Measurements from ENCODE around the gene FRMD1. TPM values are rescaled to one million over a fixed set of nuclear protein-coding genes. Genes with fewer than 3 reads are reported as not detected.

The FRMD1 gene
- total RNA-seq, 4 donors from 2014 or later: 0.13 TPM; not detected in 3

DNA sequence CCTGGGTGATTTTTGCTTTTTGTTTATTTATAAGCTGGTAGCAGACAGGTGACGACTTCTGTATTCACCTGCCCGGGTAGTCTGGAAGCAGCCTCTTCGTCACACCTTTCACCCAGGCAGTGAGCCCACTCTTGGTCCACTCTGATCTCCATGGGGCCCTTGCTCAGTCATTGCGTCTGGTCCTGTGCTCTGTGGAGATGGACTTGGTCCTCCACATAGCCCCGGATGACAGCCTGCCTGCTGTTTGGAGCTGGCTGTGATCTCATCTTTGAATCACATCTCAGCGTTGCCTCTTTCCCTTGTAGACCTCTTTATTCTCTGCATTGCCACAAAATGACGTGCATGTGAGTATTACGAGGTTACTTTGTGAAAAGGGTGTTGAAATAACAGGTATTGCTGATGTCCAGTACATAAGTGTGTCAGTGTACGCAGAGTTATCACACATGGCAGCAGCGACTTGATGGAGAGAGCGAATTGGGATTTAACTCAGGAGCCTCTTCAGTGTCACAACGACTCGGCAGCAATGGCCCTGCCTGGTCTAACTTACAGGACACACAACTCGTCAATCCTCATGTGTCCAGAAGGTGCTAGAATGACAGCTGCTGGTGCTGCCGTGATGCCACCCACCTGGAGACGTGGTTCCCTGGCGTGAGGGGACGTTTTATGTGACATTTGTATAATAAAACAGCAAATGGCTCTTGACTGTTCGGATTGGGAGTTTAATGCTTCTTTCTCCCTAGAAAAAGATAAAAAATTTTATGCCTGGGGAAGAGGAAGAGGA is 24.2 kb upstream of the FRMD1 start:
- intact Hi-C loops (cut with DNase I): no loop called here
- Histone ChIP-seq H3K27me3 (peaks cover 13% of the 10 kb centered on the region), H3K4me1 (peaks cover 8 to 11% of the 10 kb centered on the region in 2 donors), H3K36me3 (no peaks in the 10 kb centered on the region), H3K4me3 (replicated peaks in 1 of 3) (no peak overlapping the region), H3K9me3 (no peaks in the 10 kb centered on the region), H3K27ac (no peak overlapping the region)
- TF ChIP-seq, protein P1, sequence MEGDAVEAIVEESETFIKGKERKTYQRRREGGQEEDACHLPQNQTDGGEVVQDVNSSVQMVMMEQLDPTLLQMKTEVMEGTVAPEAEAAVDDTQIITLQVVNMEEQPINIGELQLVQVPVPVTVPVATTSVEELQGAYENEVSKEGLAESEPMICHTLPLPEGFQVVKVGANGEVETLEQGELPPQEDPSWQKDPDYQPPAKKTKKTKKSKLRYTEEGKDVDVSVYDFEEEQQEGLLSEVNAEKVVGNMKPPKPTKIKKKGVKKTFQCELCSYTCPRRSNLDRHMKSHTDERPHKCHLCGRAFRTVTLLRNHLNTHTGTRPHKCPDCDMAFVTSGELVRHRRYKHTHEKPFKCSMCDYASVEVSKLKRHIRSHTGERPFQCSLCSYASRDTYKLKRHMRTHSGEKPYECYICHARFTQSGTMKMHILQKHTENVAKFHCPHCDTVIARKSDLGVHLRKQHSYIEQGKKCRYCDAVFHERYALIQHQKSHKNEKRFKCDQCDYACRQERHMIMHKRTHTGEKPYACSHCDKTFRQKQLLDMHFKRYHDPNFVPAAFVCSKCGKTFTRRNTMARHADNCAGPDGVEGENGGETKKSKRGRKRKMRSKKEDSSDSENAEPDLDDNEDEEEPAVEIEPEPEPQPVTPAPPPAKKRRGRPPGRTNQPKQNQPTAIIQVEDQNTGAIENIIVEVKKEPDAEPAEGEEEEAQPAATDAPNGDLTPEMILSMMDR (IDR thresholded peaks at IDR 0.05): no peak
- TF ChIP-seq POLR2A (IDR thresholded peaks at IDR 0.05): no peak
- no peak for DNase-seq
- WGBS, 2 donors: 67 to 73% methylated on average over 19 of the region's 19 CpGs

DNA sequence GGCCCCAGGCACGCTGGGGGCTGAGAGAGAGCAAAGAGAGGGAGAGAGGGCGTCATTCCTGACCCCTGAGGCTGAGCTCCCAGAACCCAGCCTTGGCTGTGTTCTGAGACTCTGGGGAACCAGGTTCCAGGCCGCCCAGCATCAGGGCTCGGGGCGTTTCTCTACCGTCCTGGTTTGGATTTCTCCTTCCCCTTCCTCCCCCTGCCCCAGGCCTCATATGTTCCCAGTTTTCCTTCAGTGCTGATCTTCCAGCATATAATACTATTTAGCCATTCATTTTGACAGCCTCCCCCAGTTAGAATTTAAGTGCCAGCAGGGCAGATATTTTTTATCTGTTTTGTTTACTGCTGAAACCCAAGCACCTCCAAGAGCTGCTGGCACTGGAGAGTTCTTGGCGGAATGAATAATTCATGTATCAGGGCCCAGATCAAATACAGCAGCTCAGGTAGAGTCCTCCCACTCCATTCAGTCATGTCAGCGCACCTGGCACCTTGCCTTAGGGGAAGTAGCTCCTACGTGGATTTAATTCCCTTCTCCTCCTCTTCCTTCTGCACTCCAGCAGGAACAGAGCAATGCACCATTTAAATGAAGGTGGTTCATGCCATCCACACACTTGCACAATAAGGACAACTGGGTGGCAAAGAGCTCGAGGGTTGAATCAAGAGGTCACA is 23.4 kb upstream of the FRMD1 start:
- 61 to 71% methylated on average over 10 of the region's 10 CpGs for WGBS, 2 donors
- no peaks in the 10 kb centered on the region for H3K9me3 ChIP-seq
- no peak for TF ChIP-seq POLR2A (IDR thresholded peaks at IDR 0.05)
- TF ChIP-seq, protein P1 (IDR thresholded peaks at IDR 0.05): no peak
- peak in 1 of 2 donors; percentile 14 for DNase-seq
- H3K27ac ChIP-seq: no peak overlapping the region
- peaks cover 8 to 11% of the 10 kb centered on the region in 2 donors for H3K4me1 ChIP-seq
- intact Hi-C loops (cut with DNase I): no loop called here
- H3K4me3 ChIP-seq (replicated peaks in 1 of 3): no peak overlapping the region
- H3K36me3 ChIP-seq: no peaks in the 10 kb centered on the region
- H3K27me3 ChIP-seq: peaks cover 13% of the 10 kb centered on the region

DNA sequence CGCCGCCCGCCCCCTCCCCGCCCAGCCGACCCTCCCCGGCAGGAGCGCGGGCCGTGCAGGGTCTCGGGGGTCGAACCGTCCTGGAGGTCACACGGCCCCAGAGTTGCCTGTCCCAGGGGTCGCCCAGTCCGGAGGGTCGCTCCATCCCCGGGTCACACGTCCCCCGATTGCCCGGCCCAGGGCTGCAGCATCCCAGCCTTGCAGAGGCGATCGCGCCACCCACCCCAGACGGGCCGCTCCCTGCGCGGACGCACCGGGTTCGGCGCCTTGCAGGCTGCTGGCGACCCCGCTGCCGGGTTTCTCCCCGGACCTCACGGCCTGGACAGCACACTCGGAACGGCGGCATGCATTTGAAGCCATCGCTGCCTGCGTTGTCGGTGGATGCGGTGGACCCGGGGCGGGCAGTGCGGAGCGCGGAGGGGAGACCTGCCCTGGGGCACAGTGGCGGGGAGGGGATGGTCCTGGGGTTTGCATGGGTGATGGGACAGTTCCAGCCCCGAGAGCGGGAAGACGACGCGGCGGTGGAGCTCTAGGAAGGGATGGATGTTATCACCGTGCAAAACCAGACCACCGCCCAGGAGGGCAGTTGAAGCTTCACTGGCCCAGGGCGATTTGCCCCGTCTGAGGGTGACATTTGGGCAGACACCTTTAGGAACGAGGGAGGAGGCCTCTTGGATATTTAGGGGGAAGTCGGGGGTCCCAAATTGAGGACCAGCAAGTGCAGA is 22.7 kb upstream of the FRMD1 start:
- Histone ChIP-seq H3K27ac (no peak overlapping the region), H3K36me3 (no peaks in the 10 kb centered on the region), H3K4me1 (peaks cover 8 to 11% of the 10 kb centered on the region in 2 donors), H3K27me3 (peaks cover 13% of the 10 kb centered on the region), H3K9me3 (no peaks in the 10 kb centered on the region), H3K4me3 (replicated peaks in 1 of 3) (no peak overlapping the region)
- intact Hi-C loops (cut with DNase I): no loop called here
- DNase-seq: no peak
- TF ChIP-seq, protein P1 (IDR thresholded peaks at IDR 0.05): no peak
- TF ChIP-seq POLR2A (IDR thresholded peaks at IDR 0.05): no peak
- 20 to 24% methylated on average over 14 to 19 of the region's 61 CpGs for WGBS, 2 donors

DNA sequence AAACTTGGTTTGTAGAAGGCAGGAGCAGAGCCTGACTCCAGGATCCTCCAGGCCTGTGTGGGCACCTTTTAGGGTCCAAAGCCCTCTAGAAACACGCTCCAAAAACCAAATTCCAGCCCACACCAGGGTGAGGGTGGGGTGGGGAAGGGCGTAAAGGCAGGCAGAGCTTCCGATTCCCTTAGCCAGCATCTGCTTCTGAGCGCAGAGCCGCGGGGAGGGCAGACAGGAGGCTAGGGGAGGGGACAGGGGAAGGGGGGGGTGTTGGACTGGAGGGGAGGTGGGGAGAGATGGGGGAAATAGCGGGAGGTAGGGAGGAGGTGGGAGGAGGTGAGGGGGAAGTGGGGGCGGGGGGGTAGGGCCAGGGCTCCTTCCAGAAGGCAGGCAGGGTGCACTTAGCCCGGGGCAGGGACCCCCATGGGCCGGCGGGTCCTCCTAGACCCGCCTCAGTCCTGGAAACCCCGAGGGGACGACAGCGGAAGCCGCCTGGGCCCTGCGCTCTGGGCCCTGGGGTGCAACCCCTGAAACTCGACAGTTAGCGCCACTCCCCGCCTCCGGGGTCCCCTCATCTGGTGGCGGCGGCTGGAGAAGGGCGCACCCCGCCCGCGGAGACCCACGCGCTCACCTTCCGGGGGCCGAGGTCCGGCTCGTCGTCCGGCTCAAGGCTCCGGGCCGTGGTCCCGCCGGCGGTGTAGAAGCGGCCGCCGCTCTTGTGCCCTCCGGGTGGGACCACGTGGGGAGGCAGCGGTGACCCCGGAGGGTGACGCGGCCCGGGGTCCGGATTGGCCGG is 22.0 kb upstream of the FRMD1 start:
- 14 to 24% methylated on average over 1 to 10 of the region's 52 CpGs for WGBS, 2 donors
- Histone ChIP-seq H3K36me3 (no peaks in the 10 kb centered on the region), H3K4me1 (peaks cover 8 to 11% of the 10 kb centered on the region in 2 donors), H3K27me3 (peaks cover 13% of the 10 kb centered on the region), H3K4me3 (replicated peaks in 1 of 3) (no peak overlapping the region), H3K27ac (no peak overlapping the region), H3K9me3 (no peaks in the 10 kb centered on the region)
- TF ChIP-seq, protein P1 (IDR thresholded peaks at IDR 0.05): no peak
- TF ChIP-seq POLR2A (IDR thresholded peaks at IDR 0.05): no peak
- no peak for DNase-seq
- intact Hi-C loops (cut with DNase I): no loop called here
